Hematopoietic multipotent progenitor cell treated with erythropoietin and hydrocortisone succinate and interleukin-3 and kit ligand, for 15 days (in vitro differentiated cells): Measurements from ENCODE around the gene CAMTA1.
"Not testable (repeated sequence)": the region's sequence is repeated elsewhere in the genome, so short reads cannot be mapped to it uniquely, and the experiment has no call there.

ENCODE experiments used
- DNase-seq: peaks from one replicate; pipeline ENCODE4 v3.0.0-alpha.2; 2015; ENCODE audit warnings: low spot score

The CAMTA1 gene

DNA sequence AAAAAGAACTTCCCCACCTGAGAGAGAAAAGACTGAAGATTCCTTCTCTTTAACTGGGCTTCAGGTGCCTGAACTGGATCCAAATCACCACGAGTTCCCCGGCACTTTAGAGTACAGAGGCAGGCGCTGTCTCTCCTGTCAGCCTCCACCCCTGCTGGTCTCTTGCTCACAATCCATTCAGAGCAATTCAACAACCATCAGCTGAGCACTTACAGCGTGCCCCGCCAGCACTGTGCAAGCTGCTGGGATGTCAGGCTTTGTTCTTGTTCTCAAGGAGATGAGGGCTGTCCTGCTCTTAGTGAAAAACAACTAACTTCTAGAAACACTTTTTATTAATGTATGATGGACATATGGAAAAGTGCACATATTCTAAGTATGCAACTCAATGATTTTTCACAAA, 917.1 kb downstream of the CAMTA1 start:
- DNase-seq = no peak

DNA sequence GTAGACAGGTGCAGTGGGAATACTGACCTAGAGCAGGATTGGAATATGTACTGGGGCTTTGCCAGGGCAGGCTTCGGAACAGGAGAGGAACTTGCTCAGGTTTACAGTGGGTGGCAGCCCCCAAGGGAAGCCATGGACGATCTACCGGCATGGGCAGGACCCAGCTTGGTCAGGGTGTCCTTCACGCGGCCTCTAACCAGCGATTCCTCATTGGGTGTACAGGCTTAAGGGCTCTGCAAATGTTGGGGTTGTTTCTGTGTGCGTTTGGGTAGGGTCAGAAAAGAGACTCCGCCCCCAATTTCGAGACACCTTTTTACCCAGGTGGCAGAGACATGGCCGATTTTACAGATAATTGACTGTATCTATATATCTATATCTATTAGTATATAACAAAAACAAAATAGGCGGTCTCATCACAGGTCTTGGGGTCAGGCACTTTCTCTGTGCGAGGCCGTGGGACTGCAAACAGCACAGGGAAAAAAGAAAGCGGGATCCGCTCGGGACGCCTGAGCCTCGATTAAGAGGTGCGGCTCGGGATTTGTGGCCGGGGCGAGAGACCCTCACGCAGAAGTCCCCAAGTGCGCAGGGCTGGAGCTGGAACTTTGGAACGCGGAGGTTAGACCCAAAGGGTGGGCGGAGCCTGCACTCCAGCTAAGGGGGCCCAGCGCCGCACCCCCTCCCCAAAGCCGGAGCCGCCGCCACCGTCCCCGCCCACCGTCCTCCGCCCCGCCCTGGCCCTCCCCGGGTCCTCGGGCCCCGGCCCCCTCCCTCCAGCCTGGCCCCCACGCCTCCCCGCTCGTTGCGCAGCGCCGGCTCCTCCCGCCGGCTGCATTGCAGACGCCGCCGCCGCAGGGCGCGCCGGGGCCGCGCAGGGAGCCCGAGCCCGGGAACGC, 918.3 kb downstream of the CAMTA1 start:
- DNase-seq = no peak

DNA sequence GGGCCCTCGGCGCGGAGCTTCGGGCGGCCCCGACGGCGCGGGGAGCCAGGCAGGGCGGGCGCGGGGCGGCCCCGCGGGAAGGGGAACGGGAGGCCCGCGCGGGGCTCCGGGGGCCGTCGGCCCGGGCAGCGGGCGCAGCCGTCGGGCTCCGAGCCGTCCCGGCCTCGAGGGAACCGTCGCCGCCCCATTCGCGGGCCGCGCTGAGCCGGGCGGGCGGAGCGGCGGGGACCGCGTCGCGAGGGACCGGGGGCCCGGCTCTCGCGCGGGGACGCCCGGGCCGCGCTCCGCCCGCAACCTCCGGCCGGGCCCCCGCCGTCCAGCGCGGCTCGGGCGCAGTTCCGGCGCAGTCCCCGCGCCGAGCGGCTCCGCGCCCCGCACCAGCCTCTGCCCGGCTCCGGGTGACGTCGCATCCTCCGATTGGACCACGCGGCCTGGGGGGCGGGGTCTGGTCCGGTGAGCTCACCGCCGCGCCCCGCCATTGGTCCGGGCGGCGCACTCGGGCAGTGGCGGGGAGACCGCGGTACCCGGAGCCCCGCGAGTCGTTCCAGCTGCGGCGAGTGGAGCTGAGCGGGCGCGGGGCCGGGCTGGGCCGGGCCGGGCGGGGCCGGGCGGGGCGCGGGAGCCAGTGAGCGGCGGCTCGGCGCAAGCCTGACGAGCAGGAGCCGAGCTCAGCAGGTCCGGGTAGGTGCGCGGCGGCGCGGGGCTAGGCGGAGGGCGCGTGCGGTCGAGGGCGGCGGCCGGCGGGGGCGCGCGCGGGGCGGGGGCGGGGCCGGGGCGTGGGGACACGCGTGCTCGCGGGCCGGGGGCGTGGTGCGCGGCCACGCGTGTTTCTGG, 919.2 kb downstream of the CAMTA1 start:
- peak; percentile 79 for DNase-seq

DNA sequence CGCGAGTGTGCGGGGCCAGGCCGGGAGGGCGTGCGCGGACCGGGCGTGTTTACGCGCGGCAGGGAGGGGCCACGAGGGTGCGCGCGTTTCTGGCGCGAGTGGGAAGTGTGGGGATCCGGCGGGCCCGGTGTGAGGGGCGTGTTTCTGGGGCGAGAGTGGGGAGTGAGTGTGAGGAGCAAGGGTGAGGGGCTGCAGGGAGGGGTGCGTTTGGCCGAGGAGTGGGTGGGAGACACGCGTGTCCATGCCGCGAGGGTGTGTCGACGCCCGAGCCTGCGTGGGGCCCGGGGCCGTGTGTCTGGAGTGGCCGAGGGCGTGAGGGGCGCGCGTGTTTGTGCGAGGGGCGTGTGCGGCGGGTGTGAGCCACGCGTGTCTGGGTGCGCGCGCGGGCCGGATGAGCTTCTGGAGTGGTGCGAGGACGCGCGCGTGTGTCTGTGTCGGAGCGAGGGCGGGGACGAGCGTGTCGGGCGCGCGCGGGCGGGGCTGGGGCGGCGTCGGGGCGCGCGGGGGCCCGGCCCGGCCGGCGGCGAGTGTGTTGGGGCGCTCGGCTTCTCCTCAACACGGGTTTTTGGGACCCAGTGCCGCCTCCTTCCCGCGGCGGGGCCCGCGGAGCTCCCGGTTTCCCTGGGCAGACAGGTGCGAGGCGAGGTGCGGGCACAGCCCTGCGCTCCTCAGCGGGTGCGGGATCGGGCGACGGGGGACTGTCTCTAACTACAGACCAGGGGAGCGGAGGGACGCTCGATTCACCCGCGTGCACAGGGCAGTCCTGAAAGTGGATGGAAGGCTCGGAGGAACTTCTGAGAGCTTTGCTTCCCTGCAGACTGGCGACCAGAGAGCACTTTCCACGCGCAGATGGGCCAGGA, 920.0 kb downstream of the CAMTA1 start:
- no peak for DNase-seq

DNA sequence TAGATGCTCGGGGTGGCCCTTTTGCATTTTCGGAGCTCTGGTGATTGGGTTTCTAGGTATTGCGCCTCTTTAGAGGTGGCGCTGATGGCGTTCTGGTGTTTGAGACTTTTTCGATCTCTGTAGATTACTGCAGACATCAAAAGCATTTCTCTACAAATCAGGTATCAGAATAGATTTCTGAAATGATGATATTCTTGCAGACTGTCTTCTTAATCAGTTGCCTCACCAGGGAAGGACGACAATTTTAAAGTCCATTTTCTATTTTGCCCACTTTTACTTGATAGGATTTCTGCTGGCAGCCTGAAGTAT, 920.6 kb downstream of the CAMTA1 start:
- no peak for DNase-seq

DNA sequence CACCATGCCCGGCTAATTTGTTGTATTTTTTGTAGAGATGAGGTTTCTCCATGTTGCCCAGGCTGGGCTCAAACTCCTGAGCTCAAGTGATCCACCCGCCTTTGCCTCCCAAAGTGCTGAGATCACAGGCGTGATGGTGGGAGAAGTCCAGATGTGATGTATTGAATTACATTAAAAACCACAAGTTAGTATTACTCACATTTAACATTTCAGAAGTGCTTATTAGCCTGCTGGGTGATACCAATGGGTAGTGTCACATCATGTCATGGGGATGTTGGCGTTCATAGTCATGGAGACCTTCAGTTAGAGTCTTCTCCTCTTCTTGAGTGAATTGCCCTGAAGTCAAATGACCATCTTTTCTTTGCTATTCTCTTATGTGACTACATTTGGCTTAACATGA, 922.3 kb downstream of the CAMTA1 start:
- no peak for DNase-seq

DNA sequence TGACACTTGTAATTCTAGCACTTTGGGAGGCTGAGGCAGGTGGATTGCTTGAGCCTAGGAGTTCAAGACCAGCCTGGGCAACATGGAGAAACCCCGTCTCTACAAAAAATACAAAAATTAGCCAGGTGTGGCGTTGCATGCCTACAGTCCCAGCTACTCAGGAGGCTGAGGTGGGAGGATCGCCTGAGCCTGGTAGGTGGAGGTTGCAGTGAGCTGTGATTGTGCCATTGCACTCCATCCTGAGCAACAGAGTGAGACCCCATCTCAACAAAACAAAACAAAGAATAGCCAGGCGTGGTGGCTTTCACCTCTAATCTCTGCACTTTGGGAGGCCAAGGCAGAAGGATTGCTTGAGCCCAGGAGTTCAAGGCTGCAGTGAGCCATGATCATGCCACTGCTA, 922.8 kb downstream of the CAMTA1 start:
- DNase-seq = not testable (repeated sequence)

DNA sequence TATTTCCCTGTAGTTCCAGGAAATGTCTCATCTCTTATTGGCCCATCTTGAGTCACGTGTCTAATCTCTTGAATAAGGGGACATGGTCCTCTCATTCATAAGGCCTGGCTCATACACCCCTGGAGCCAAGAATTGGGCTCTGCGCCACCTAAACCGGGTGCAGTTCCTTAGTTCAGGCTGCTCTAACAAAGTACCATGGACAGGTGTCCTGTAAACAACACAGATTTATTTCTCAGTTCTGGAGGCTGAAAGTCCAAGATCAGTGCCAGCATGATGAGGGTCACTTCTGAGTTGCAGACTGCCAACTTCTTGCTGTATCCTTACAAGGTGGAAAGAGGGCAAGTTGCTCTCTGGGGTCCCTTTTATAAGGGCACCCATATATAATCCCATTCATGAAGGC, 925.6 kb downstream of the CAMTA1 start:
- DNase-seq = no peak

DNA sequence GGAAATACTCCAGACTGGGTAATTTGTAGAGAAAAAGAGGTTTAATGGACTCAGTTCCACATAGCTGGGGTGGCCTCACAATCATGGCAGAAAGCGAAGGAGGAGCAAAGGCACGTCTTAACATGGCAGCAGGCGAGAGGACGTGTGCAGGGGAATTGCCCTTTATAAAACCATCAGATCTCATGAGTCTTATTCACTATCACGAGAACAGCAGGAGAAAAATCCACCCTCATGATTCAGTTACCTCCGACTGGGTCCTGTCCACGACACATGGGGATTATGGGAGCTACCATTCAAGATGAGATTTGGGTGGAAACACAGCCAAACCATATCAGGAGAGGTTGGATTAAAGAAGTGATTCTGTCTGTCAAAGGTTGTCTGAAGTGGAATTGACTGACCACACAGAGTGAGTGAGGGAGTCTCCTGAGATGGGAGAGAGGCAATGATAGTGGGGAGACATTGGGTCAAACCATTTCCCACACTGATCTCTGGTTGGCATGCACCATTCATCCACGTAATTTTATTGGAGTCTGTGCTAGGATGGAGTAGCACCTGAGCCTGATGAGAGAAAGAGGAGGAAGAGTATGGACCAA, 927.6 kb downstream of the CAMTA1 start:
- no peak for DNase-seq

DNA sequence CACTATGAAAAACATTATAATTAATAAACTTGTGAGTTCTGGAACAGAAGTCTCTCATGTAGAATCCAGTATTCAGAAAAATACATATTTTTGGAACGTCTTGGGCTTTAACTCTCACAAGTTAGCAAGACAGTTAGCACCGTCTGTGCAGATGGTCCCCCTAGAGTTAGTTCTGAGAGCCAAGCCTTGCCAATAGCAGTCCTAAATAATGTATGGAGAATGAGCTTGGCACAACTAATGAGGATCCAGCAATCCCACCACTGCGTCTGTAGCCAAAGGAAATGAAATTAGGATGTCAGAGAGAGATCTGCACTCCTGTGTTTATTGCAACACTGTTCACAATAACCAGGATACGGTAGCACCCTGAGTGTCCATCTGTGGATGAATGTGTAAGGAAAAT, 931.3 kb downstream of the CAMTA1 start:
- no peak for DNase-seq

DNA sequence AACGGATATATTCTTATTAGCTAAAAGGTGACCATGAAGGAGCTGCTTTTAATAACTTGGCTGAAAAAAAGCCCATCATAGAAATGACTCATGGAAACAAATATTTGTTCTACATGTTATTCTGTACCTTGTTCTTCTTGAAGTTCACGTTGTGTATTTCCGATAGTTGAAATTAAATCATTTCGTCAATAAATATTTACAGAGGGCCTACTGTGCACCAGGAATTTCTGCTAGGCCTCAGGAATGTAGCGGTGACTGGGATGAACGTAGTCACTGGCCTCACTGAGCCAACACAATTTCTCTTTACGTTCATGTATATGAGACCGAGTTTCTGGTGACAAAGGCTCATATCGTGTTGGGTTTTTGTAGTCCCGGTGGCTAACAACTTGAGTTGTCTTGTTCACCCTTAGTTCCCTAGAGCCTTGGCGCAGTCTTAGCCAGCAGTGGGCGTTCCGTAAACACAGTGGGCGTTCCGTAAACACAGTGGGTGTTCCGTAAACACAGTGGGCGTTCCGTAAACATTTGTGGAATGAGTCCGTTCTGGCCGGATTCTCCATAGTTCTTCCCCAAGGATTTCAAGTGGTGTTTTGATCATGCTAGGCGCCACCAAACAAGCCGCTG, 932.6 kb downstream of the CAMTA1 start:
- no peak for DNase-seq

DNA sequence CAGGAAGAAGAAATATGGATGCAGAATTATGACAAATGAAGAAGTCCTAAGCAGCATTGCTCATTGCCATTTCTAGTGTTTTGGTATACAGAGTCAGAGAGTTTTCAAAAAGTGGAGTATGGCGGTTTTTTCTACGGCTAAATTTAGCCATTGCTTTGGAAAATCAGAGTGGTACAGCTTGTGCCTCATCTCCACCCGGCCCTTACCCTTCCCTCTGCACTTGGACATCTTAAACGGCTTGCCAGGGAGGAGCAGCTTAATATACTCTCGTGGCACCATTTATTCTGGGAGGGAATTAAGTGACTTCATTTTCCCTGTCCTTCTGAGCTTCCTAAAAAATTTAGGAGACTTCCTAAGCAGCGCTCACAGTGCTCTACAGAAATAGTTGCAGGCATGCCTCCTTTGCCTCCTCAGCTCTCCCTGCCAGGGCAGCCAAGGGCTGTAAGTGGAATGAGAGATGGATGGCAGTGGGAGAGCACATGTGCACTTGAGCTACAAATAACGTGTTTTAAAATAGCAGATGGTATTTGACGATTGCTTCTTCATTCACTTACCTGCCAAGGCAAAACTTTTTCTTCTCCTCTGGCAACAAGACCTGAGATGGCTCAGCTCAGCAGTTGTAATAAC, 934.3 kb downstream of the CAMTA1 start:
- no peak for DNase-seq

DNA sequence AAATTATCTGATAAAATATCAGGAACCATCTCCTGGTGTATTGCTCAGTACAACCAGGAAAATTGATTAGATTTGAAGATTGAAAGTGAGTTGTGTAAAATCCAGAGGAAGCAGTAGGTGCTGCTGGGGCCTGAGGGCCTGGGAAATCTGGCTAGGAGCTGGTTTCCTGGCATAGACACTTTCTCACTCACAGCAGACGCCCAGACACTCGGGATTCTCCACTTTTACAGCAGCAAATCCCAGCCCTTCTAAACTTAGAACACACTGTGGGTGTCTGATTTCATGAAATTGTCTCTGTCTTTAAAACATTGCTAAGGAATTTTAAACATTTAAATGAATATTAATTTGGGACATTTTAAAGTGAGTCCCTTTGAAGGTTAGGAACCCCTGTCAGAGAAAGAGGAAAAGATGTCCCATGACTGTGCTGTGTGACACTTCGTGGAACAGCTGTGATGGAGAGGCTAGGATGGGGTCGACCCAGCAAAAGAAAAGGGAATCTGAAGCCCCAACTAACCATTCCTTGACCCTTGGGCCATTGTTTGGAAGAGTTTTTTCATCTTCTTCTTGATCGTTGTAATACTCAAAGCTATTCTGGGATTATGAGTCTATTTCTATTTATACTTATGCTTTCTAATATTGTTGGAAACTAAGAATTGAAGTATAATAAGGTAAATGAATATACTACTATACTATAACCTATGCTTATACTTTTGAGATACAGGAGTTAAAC, 936.9 kb downstream of the CAMTA1 start:
- DNase-seq = no peak

DNA sequence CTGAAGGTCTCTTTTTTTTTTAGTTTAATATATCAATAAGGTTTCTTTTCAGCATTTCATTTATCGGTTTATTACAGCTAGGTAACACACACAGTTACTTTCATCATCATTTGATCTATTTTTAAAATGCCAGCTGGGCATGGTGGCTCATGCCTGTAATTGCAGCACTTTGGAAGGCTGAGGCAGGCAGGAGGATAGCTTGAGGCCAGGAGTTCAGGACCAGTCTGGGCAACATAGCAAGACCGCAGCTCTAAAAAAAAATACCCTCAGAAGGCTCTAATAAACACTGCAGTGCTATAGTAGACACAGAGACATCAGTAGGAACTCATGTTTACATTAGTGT, 937.4 kb downstream of the CAMTA1 start:
- no peak for DNase-seq

DNA sequence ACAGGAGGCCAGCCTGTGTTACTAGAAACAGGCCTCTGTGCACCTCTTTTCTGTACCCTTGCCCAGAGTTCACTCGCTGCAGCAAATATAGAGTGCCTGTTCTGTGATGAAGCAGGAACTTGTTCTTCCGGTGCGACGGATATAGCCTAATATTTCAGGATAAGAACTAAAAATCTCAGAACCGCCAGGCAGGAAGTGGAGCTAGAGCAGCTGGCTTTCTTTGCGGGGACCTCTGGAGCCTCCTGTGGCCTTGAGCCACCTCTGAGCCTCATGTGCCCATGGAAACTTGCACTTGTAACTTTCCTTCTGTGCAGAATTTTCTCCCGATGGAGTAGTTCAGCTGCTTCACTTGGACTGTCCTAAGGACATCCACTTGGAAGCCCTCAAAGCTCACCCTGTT, 941.4 kb downstream of the CAMTA1 start:
- DNase-seq = no peak

DNA sequence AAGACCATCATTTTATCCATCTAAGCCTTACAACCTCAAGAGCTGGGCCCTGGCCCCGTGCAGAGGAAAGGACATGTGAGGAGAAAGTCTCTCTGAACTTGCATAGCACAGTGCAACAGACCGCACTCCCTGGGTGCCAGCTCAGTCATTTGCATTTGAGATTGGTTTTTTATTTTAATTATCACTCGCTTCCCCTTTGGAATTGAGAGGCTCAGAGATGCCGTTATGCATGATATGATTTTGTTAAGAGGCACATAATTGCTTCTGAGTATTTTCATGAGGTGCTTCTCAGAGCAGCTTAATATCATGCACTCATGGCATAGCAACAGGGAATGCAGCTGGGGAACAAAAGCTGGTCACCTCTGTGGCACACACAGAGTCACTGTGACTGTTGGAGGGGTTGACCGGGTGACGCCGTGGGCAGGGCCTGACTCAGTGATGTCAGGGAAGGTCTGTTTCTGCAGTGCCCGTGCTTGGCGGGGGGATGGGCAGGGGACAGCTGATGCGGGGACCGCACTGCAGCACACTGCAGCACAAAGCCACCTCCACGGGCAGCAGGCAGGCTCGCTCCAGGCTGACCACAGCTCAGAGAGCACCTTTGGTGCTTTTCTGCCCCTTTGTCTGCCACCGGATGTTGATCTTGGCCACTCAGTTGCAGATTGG, 942.7 kb downstream of the CAMTA1 start:
- DNase-seq = no peak

DNA sequence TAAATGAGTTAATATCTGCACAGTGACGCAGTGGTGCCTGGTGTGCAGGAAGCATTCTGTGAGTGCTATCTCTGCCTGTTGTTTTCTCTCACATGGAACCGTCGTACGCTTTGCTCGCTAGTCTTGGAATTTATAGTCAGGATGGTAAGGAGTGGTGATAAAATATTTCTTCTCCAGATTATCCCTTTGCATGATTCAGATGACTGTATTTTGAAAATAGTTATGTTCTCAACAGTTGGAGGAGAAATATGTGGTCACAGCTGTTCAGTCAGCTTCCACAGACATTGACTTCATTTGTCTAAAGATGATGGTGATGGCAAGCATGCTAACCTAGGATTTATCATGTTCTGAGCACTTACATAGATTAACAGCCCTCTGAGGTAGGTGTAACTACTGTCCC, 944.5 kb downstream of the CAMTA1 start:
- no peak for DNase-seq

DNA sequence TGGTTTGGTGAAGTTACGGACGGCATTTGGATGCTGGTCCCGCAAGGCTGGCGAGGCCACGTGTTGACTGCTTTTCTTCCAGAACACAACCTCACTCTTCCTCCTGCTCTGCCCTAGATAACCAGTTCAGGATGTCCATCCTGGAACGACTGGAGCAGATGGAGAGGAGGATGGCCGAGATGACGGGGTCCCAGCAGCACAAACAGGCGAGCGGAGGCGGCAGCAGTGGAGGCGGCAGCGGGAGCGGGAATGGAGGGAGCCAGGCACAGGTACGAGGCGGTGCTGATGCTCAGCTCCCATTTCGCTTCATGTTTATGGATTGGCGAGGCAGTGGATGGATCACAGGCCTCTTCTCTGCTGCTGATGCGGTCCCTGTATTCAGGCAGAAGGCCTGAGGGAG, 947.1 kb downstream of the CAMTA1 start:
- no peak for DNase-seq

DNA sequence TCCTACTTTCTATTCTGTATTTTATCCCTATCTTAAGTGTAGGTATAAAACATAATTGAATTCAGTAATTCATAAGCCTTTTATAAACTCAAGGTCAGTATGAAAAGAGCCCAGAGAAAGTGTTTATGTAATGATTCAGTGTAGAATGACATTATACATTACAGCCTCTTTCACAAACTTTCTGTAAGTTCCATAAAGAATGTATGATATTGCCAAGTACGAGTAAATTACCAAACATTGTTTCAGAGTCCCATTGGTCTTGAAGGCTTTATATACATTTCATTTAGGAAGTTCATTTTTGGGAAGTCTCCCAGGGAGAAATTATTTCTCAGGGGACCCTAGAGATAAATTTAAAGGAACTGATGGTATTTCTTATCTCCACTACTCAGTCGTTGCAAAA, 948.0 kb downstream of the CAMTA1 start:
- no peak for DNase-seq

DNA sequence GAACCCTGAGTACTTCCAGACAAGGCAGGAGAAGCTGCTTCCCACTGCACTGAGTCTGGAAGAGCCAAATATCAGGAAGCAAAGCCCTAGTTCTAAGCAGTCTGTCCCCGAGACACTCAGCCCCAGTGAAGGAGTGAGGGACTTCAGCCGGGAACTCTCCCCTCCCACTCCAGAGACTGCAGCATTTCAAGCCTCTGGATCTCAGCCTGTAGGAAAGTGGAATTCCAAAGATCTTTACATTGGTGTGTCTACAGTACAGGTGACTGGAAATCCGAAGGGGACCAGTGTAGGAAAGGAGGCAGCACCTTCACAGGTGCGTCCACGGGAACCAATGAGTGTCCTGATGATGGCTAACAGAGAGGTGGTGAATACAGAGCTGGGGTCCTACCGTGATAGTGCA, 952.8 kb downstream of the CAMTA1 start:
- DNase-seq = no peak
